GM19455 (cell line): ENCODE data around the gene SHISA3.
A peak's percentile ranks its signal among the peaks of the same experiment; 100 is the strongest.
"Not testable (repeated sequence)": the region's sequence is repeated elsewhere in the genome, so short reads cannot be mapped to it uniquely, and the experiment has no call there.

Experiments used
- ATAC-seq: cut with Tn5 transposase; IDR thresholded peaks from one replicate; pipeline ENCODE4 v1.9.1; 2021; ENCODE audit not compliant: unreplicated experiment

The SHISA3 gene

DNA sequence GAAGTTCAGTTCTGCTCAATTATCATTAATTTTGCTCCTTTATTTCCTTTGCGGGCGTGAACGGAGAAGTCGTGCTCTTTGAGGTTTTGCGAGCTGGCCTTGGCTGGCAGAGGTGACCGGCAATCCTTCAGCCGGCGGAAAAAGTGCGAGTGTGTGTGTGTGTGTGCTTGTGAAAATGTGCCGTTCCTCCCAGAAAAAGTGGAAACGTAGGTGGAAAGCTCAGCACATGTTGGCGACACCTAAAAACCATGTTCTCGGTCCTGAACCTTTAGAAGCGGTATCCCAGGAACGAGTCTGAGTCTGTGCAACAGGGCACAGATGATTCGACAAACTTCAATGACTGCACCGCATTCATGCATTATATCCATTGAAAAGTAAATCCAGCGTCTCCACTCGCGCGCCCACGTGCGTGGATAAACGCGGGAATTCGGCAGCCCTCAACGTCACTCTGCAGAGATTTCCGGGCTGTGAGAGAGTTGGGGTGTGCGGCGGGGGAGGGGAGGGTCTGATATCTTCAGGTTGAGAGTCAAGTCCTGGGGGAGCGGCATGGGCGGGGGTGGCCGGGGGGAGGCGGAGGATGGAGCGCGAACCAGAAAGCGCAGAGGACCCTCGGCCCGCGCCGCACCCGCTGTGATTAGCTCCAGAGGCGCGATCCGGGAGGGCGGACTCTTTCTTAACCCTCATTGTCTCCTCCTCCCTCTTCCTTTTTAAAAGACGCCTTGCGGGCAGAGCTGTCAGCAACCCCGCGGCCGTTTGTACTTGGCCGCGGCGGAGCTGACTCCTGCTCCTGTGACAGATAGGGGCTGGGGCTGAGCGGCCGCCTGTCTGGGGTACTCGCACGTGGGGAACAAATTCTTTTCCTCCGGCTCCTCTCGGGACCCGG lies at the start of gene SHISA3:
SHISA3 (plus strand) TSS at position 737 of the 883 bp plus-strand sequence. CDS start 569 bp downstream, outside the sequence.
- ATAC-seq = peak; percentile 49

DNA sequence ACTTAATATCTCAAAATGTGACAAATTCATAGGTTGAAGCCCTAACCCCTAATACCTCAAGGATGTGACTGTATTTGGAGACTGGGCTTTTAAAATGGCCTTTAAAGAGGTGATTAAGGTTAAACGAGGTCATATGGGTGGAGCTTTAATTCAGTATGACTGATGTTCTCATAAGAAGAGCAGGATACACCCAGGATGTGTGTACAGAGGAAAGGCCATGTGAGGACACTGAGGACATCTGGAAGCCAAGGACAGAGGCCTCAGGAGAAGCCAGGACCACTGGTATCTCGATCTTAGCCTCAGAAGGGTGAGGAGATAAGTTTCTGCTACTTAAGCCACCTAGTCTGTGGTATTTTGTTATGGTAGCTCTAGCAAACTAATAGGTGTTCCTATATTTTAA lies 49.0 kb upstream of the SHISA3 start:
- no peak for ATAC-seq

DNA sequence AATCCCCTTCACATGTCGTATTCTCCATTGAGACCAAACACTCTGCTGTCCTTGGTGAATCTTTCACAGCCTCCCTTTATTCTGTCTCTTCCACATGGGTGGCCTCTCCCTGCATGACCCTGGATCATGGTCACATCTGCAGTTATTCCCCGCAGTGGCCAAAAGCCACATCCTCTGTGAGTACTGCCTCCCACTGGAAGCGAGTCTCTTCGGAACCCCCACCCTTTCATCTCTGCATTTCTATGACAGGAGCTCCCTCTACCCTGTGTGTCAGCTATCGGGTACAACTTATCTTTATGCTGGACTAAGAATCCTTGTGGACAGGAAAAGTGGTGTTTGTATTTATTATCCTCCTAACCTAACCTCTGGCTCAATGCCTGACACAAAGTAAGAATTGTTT lies 48.6 kb upstream of the SHISA3 start:
- ATAC-seq = no peak

DNA sequence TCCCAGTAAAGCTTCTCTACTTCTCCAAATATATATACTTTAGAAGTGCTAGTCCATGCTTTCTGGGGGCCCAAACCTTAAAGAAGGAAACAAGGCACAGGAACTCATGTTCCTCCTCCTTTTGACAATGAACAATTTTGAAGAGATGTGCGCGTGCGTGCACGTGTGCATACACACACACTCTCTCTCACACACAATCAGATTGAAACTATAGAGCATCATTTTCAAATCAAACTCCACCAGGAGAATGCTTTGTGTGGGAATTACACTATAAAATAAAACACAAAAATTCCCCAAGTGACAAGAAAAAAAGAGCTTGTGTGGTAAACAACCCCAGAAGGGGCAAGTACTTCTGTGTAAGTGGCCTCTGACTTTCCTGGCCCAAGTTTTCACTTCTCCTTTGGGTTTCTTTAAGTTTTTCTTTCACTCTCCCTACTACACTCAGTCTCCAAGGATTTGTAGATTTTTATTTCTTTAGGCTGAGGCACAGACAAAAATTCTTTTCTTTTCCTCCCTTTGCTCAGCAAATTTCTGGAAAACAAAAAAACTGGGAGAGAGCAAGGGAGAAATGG lies 46.6 kb upstream of the SHISA3 start:
- no peak for ATAC-seq

DNA sequence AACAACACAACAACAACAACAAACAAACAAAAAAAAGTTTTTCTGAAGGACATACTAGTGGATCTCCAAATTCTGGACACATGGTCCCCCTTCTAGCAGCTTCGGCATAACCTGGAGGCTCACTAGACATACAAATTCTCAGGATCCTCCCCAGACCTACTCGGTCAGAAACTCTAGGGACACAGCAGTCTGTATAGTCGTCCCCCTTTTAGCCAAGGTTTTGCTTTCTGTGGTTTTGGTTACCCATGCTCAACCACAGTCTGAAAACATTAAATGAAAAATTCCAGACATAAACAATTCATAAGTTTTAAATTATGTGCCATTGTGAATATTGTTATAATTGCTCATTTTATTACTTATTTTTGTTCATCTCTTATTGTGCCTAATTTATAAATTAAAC lies 45.2 kb upstream of the SHISA3 start:
- no peak for ATAC-seq

DNA sequence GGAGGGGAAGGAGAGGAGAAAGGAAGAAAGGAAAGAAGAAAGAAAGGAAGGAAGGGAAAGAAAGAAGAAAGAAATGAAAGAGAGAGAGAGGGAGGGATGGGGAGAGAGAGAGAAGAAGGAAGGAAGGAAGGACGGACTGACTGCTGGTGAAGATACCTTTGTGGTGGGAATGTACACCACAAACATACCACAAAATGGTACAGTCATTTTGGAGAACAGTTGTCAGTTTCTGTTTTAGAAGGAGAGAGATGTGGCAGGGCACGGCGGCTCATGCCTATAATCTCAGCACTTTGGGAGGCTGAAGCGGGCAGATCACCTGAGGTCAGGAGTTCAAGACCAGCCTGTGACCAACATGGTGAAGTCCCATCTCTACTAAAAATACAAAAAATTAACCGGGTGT lies 40.0 kb upstream of the SHISA3 start:
- ATAC-seq = no peak

DNA sequence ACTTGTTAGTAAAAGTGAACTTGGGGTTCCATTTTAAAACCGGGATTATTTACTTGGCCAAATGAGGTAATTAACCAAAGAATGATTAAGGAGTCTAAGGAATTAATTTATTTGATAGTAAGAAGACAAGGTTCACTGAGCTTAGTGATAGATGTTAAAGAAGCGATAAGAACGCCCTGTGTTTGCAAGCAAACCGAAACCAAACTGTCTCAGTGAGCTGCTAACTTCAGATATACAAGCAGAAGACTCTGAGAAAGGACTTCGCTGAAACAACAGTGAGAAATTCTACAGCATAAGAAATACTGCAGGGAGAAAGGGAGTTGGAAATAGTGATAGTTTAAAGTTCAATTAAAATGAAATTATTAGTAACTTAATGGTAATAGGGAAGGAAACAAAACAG lies 37.6 kb upstream of the SHISA3 start:
- no peak for ATAC-seq

DNA sequence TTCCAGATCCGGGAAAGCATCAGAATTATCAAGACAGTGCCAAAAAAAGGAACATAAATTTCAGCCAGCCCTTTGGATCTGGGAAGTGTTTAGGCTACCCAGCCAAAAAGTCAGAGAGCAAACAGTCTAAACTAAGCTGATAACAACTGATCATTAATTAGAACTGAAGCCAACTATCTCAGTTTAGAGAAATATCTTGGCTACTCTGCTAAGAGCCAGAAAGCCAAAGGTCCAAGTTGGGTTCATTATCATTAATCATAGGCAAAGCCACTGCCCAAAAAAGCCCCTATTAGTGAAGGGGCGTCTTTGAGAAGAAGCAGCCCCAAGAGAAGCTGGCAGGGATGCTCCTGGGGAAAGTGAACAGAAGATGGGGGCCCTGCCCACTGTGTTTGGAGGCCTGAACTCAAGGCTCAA lies 37.0 kb upstream of the SHISA3 start:
- no peak for ATAC-seq

DNA sequence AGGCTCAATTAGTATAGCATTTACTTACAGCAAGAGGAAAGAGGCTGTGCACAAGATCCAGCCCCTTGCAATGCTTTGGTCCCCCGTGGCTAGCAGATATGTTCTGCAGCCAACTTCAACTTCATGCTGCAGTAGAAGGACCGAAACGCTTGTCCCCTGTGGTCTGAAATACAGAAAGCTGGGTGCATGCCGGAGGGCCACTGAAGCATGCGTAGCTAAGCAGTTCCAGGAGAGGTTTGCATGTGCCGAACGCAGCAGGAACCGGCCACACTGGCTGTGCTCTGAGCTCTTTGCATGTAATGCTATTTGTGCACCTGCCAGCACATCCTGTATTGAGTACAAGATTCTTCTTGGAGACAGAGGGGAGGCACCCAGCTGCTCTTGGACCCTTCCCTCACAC lies 35.8 kb upstream of the SHISA3 start:
- no peak for ATAC-seq

DNA sequence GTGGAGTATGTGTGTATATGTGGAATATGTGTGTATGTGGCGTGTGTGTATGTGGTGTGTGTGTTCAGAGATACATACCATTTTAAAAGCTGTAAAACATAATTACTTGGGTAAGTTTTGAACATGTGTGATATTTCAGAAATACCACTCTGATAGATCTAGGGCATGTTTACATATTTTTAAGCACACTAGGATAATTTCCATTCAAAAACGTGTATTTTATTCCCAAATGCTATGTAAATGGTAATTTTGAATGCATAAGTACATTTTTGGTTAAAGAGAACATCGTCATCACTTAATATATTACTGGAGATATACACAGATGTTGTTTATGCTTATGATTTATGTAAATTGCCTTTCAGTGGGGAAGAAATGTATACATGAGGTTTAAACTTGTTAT lies 34.7 kb upstream of the SHISA3 start:
- no peak for ATAC-seq

DNA sequence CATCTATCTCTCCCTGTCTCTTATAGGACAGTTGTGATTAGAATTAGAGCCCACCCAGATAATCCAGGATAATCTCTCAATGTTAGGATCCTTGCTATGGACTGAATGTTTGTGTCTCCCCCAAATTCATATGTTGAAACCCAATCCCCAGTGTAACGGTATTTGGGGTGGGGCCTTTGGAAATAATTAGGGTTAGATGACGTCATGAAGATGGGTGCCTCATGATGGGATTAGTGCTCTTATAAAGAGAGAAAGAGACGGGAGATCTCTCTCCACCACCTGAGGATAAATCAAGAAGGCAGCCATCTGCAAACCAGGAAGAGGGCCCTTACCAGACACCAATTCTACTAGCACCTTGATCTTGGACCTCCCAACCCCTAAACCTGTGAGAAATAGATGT lies 33.7 kb upstream of the SHISA3 start:
- no peak for ATAC-seq

DNA sequence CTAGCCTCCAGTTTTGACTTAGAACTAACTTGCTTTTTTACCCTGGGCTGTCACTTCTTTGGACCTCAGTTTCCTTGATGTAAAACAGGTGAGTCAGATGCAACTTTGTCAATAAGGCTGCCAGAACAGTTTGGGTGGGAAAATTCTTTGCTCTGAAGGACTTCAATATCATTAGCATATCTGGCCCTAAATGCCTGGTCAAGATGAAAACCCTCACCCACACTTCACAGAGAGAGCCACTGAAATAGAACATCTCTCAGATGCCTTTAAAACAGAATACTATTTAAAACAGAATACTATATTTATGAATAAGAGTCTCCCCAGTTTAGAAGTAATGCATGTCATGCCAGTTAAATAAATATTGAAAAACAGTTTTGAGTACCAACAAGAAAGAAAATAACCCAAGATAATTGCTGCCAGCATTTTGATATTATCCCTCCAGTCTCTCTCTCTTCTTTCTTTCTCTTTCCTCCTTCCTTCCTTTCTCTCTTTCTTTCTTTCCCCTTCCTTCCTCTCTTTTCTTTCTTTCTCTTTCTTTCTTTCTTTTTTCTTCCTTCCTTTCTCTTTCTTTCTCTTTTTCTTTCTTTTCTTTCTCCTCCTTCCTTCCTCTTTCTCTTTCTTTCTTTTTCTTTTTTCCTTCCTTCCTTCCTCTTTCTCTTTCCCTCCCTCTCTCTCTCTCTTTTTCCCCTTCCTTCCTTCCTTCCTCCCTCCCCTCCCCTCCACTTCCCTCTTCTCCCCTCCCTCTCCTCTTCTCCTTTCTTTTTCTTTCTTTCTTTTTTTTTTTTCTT lies 32.8 kb upstream of the SHISA3 start:
- ATAC-seq = no peak

DNA sequence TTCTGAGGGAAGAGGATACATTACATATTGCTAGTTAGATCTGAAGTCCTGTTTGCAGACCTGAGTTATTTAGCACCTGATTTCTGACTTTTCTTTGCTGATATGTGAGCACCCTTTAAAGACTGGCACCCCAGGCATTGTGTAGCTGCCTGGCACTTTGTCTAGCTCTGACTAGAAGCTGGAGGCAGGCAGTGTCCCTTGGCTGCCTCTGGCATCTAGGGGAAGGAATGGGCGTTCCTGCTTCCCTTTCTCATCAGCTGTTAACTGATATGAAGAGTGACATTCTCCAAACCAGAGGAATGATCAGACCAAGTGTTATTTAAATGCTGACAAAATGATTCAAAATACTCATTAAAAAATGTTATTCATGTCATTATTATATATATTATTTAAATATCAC lies 30.3 kb upstream of the SHISA3 start:
- ATAC-seq = no peak

DNA sequence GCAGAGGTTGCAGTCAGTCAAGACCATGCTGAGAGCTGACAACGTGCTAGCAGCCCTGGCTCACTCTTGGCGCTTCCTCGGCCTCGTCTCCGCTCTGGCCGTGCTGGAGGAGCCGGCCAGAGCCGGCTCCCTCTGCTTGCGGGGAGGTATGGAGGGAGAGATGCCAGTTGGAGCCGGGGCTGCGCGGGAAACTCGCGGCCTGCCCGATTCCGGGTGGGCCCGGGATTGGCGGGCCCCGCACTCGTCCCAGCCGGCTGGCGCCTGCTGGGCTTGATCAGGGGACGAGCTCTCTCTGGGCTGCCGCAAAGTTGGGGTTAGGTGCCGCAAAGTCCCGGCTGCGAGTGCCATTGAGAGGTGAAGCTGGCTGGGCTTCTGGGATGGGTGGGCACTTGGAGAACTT lies 27.8 kb upstream of the SHISA3 start:
- ATAC-seq = no peak

DNA sequence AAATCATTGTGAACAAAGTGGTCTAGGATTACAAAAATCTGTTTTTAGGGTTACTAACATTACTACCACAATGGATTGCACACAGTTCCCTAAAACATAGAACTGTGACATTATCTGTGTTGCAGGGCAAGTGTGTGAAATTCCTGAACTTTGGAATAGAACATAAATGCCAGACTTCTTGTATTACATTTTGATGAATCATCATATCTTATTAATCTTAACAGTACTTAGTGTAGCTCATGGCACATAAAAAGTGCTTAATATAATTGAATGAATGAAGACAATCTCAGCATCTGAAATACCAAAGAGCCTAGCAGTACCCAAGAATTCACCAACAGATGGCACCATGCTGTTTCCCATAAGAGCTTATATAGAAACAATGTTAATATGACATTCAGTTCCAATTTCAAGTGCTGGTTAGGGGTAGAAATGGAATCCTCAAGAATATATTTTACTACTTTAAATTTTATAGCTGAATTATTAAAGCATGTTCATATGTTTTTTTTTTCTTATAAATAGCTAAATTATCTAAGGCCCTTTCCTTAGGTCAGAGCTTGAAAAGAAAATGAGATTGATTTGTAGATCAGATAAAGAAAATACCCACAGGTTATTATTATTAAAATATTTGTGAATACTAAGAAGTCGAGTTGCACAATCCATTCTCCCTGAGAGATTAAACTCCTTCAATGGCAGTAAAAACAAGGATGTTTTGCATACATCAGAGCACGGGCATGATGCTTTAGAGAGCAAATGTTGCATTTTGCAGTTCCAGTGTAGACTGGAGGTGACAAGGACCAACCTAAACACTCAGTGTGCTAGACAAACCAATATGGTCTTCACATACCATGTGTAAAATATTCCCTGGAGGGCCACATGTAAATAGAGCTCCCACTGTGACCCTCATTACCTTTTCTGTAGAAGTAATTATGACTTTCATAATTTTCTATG lies 25.7 kb upstream of the SHISA3 start:
- no peak for ATAC-seq

DNA sequence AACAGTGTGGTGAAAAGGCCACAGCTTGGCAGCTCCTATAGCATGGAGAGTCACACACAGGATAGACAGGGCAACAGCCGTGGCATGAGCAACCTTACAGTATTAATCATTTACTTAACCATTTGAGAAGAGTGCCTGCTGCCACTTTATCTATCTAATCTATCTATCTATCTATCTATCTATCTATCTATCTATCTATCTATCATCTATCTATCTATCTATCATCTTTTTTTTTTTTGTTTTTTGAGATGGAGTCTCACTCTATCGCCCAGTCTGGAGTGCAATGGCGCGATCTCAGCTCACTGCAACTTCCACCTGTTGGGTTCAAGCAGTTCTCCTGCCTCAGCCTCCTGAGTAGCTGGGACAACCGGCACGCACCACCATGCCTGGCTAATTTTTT lies 25.0 kb upstream of the SHISA3 start:
- not testable (repeated sequence) for ATAC-seq

DNA sequence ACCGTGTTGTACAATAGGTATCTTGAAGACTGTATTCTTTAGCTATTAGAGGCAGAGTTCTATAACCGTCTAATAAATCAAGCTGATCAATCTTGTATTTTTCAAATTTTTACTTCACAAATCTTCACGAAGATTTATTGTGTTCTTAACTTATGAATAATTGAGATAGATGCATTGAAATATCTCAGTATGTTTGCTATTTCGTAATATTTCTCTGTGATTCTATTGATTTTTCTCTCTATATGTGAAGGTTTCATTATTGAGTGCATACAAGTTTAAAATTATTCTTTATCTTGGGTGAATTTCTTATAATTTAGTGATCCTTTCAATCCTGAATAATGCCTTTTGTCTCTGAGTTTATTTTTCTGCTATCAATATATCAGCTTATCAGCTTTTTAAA lies 19.8 kb upstream of the SHISA3 start:
- no peak for ATAC-seq

DNA sequence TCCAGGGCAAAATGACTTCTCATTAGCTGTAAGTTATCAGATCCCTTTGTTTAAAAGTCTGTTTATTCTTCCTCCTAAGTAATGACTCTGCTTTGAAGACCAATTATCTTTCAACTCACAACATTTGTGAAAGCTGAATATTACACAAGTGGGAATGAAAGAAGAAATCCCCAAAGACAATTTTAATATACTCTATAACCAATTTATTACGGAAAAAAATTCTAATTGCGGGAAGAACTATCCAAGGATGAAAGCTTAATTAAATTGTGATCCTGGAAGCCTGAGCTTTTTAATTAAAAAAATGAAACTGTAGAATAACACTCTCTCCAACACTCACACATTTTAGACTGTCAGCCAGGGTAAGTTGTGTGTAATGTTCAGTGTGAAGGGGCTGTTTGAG lies 15.6 kb upstream of the SHISA3 start:
- no peak for ATAC-seq

DNA sequence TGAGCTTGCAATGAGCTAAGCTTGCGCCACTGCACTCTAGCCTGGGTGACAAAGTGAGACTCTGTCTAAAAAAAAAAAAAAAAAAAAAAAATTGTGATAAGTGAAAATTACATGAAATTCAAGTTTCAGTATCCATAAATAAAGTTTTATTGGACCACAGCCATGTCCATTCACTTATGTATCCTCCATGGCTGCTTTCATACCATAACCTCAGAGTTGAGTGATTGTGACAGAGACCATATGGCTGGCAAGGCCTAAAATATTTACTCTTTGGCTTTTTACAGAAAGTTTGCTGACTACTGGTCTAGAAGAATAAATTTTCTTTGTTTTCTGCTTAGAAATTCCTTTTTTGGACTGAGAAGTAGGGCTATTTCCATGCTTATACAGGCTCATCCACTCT lies 11.8 kb upstream of the SHISA3 start:
- no peak for ATAC-seq

DNA sequence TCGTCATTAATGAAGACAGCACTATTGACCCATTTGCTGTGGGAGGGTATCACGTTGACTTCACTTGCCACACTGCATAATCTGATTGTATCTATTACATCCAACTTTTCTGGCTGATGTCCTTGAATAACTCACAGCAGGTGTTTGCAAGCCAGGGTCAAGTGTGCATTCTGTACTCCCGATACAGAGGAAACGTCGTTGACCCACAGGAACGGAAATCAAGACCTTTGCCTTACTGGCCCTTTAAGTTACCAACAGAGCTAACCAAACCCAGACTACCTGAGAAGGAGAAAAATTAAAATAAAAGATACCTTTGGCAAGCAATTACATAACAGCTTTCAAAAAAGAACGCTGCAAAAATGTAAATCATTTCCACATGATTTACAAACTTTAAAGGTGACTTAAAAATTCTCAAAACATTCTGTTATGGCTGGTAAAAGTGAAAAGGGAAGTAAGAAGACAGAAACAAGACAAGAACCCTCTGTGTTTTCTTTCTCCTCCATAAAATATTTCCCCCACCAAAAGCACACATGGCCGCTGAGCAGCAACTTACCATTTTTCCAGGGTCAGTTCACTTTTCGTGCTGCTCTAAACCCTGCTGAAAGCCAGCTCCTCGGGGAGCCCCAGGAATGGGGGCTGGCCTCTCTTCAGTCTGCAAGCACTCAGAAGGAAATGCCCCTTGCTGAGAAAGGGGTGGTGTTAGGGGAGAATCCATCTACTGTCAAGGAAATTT lies 6.5 kb upstream of the SHISA3 start:
- ATAC-seq = no peak
